Activated naive CD4-positive, alpha-beta T cell treated with anti-CD3 and anti-CD28 coated beads, Interleukin-2, amount 50 U/mL, for 24 hours (primary cell): ENCODE results near the gene LCNL1.

ENCODE experiments used
- H3K27ac Mint-ChIP-seq: one replicate; pipeline ENCODE4 v1.8.0; 2021; ENCODE audit warnings: mild to moderate bottlenecking, mixed read lengths
- H3K27me3 Mint-ChIP-seq: one replicate; pipeline ENCODE4 v1.8.0; 2021; ENCODE audit warnings: mixed read lengths
- H3K36me3 Mint-ChIP-seq: one replicate; pipeline ENCODE4 v1.8.0; 2021; ENCODE audit warnings: mixed read lengths
- H3K4me1 Mint-ChIP-seq: one replicate; pipeline ENCODE4 v1.8.0; 2021; ENCODE audit warnings: mixed read lengths
- H3K4me3 Mint-ChIP-seq: one replicate; pipeline ENCODE4 v1.8.0; 2021; ENCODE audit warnings: mild to moderate bottlenecking, mixed read lengths
- H3K9me3 Mint-ChIP-seq: one replicate; pipeline ENCODE4 v1.8.0; 2021; ENCODE audit warnings: mixed read lengths

Gene LCNL1

DNA sequence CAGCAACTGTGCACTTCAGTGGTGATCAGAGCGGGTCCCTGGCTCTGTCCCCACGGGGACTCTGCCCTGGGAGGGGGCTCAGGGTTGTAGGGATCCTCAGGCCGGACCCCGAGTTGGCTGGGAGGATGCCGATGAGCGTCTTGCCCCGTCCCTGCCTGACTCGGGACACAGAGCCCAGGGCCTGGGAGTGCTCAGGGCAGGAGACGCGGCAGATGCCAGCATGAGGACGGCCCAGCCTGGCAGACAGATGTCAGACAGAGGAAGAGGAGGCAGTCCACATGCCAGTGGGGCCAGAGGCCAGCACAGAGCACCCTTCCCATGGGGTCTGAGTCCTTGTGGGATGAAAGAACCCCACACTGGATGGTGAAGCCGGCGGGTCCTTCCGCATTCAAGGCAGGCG, 19.5 kb upstream of the LCNL1 start:
- Mint-ChIP-seq H3K27ac (no peak overlapping the region), H3K27me3 (no peaks in the 10 kb centered on the region), H3K9me3 (no peaks in the 10 kb centered on the region), H3K4me1 (peaks cover 23% of the 10 kb centered on the region), H3K36me3 (no peaks in the 10 kb centered on the region), H3K4me3 (no peak overlapping the region)

- Mint-ChIP-seq H3K4me3 (no peak overlapping the region), H3K27me3 (no peaks in the 10 kb centered on the region), H3K27ac (no peak overlapping the region), H3K4me1 (peaks cover 23% of the 10 kb centered on the region), H3K9me3 (no peaks in the 10 kb centered on the region), H3K36me3 (no peaks in the 10 kb centered on the region)
Observed at GRCh38 chr9:136963751-136964150, 19.0 kb upstream of the LCNL1 start.

DNA sequence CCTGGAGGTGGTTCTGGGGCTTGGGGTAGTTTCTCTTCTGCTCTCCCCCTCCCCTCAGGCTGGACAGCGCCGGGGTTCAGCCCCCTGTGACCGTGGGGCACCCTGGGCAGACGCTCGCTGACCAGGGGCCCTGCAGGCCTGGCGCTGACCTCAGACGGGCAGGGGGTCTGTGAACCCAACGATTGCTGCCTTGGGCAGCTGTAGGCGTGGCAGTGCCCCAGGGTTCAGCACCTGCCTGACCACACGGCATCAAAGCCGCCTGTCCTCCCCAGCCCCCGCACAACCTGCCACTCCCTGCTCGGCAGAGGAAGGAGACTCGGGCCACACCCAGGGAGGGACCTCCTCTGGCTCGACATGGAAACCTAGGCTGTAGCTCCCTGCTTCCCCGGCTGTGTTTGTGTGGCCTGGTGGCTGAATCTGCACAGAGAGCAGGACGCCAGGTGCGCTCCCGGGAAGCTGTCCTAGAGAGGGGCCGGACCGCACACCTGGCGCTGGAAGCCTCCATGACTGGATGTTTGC, 18.6 kb upstream of the LCNL1 start:
- H3K4me3 Mint-ChIP-seq: no peak overlapping the region
- H3K27me3 Mint-ChIP-seq: no peaks in the 10 kb centered on the region
- no peaks in the 10 kb centered on the region for H3K9me3 Mint-ChIP-seq
- H3K27ac Mint-ChIP-seq: no peak overlapping the region
- H3K4me1 Mint-ChIP-seq: peaks cover 23% of the 10 kb centered on the region
- H3K36me3 Mint-ChIP-seq: no peaks in the 10 kb centered on the region

DNA sequence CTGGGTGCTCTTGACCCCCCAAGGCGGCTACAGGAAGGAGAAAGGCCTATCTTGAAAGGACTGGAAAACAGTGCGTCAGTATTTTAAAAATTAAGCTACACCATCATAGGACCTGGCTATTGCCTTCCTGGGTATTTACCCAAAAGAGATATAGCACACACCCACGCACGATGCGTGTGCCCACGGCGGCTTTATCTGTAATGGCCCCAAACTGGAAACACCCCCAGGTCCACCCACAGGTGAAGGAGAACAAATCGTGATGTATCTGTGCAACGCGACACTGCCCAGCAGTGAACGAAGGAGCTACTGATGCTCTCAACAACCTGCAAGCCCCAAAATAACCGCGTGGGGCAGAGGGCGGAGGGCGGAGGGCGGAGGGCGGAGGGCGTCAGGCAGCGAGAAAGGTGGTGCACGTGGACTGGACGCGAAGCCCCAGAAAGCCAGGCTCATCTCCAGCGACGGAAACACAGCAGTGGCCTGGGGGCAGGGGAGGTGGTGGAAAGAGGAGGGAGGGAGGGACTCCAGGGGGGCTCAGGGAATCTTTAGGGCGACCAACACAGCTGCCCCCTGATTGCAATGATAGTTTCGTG, 17.9 kb upstream of the LCNL1 start:
- H3K27ac Mint-ChIP-seq: no peak overlapping the region
- no peaks in the 10 kb centered on the region for H3K36me3 Mint-ChIP-seq
- H3K9me3 Mint-ChIP-seq: no peaks in the 10 kb centered on the region
- H3K27me3 Mint-ChIP-seq: no peaks in the 10 kb centered on the region
- peaks cover 22% of the 10 kb centered on the region for H3K4me1 Mint-ChIP-seq
- no peak overlapping the region for H3K4me3 Mint-ChIP-seq

DNA sequence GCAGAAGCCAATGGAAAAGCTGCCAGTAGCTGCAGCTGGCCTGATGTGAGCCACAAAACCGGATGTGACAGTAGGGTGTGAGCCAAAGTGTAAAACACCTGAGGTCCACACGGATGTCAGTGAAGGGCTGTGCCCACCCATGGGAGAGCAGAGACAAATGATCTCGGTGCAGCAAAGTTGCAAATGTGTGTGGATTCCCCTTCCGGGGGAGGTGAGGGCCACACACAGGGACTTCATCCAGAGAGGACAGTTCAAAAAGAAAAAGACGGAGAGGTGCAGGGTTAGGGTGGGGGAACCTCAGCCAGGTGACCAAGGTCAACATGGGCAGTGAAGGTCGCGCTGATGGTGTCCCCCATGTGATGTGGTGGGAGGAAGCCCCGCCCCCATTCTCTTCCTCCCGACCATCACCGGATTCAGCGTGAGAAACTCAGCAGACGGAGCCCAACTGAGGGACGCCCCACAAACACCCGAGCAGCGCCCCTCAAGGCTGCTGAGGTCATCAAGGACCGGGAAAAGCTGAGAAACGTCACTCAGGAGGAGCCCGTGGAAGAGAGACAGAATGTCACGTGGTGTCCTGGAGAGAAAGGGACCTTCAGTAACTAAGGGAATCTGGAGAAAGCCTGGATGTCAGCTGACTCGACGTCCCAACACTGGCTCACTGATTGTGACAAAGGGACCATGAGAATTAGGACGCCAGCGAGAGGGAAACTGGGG, 16.9 kb upstream of the LCNL1 start:
- Mint-ChIP-seq H3K27ac (no peak overlapping the region), H3K27me3 (no peaks in the 10 kb centered on the region), H3K4me3 (peak overlapping the region; percentile 24), H3K4me1 (peaks cover 20% of the 10 kb centered on the region), H3K9me3 (no peaks in the 10 kb centered on the region), H3K36me3 (no peaks in the 10 kb centered on the region)

DNA sequence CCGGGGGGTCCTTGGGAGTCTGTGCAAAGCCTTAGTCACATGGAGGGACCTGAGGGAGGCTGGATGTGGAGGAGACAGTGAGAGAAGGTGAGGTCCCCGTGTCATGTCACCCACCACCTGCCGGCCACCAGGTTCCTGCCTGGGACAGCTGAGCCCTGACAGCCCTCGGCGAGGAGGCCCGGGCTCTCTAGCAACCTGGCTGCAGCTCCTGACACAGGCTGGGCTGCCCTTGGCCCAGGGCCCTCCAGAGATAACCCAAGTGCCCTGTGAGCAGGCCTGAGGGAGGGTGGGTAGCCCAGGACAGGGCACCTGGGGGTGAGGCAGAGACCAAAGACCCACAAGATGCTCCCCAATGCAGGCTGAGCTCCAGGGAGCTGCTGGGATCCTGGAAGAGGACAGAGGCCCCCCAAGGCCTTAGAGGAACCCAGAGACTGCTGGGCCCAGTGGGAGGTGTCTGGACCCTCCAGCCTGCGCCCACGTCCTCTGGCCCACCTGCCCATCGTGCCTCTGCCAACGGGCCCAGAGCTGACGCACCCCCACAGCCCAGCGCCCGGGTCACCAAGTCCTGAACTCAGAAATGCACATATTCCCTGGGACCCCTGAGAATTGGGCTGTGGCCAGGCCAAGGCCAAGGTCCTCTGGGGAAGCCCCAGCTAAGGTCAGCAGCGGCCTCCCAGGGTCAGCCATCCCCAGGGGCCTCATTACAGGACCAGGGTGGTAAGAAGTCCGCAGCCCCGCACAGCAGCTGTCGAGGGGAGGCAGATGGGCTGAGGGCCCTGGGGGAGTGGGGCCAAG, 14.3 kb upstream of the LCNL1 start:
- Mint-ChIP-seq H3K4me1 (peaks cover 20% of the 10 kb centered on the region), H3K27ac (peak overlapping the region; percentile 17), H3K9me3 (no peaks in the 10 kb centered on the region), H3K27me3 (no peaks in the 10 kb centered on the region), H3K4me3 (no peak overlapping the region), H3K36me3 (no peaks in the 10 kb centered on the region)

DNA sequence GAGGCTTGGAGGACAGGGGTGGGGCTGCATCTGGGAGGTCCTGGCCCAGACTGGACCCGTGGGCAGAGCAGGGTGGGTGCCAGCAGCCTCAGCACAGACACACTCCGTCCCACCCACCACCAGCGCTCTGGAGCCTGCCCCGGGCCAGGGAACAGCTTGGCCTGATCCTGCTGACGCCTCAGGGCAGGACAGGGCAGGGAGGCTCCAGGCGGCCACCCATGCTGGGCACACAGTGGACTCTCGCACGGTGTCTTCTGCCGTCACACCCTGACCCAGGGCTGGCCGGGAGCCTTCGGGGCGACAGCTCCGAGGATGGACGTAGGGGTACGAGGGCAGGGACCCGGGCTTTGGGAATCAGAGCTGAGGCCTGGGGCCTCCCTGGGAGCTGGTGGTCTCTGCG, 13.6 kb upstream of the LCNL1 start:
- Mint-ChIP-seq H3K27me3 (no peaks in the 10 kb centered on the region), H3K4me1 (peaks cover 20% of the 10 kb centered on the region), H3K36me3 (no peaks in the 10 kb centered on the region), H3K9me3 (no peaks in the 10 kb centered on the region), H3K4me3 (no peak overlapping the region), H3K27ac (peak overlapping the region; percentile 17)

- Mint-ChIP-seq H3K4me3 (no peak overlapping the region), H3K9me3 (no peaks in the 10 kb centered on the region), H3K27me3 (no peaks in the 10 kb centered on the region), H3K36me3 (no peaks in the 10 kb centered on the region), H3K27ac (peak overlapping the region; percentile 17), H3K4me1 (peaks cover 14% of the 10 kb centered on the region)
Observed at GRCh38 chr9:136969774-136970173, 13.0 kb upstream of the LCNL1 start.

GRCh38 chr9:136970361-136970760, 12.4 kb upstream of the LCNL1 start:
- H3K36me3 Mint-ChIP-seq: no peaks in the 10 kb centered on the region
- no peaks in the 10 kb centered on the region for H3K27me3 Mint-ChIP-seq
- no peak overlapping the region for H3K4me3 Mint-ChIP-seq
- no peaks in the 10 kb centered on the region for H3K9me3 Mint-ChIP-seq
- peaks cover 18% of the 10 kb centered on the region for H3K4me1 Mint-ChIP-seq
- no peak overlapping the region for H3K27ac Mint-ChIP-seq

GRCh38 chr9:136971746-136972145, 11.0 kb upstream of the LCNL1 start:
- Mint-ChIP-seq H3K4me1 (peaks cover 7% of the 10 kb centered on the region), H3K9me3 (no peaks in the 10 kb centered on the region), H3K27me3 (no peaks in the 10 kb centered on the region), H3K4me3 (no peak overlapping the region), H3K27ac (no peak overlapping the region), H3K36me3 (no peaks in the 10 kb centered on the region)

DNA sequence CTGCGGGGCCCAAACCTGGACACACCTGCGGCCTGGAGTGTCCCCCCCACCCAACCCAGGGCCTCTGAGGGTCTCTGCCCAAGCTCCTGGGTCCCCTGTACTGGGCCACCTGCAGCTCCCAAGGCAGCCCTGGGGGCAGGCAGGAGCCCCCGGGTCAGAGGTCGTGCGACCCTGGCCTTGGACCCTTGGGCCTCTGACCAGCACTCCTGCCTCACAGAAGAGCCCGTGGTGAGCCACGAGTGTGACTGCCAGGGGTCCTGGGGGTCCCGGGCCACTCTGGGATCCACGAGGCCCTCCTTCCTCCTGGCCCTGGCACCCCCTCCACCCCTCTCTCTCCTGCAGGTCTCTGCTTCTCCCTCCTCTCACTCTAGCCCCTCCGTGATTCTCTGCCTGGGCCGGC, 10.5 kb upstream of the LCNL1 start:
- Mint-ChIP-seq H3K36me3 (no peaks in the 10 kb centered on the region), H3K4me1 (peaks cover 7% of the 10 kb centered on the region), H3K9me3 (no peaks in the 10 kb centered on the region), H3K27ac (no peak overlapping the region), H3K27me3 (no peaks in the 10 kb centered on the region), H3K4me3 (no peak overlapping the region)

DNA sequence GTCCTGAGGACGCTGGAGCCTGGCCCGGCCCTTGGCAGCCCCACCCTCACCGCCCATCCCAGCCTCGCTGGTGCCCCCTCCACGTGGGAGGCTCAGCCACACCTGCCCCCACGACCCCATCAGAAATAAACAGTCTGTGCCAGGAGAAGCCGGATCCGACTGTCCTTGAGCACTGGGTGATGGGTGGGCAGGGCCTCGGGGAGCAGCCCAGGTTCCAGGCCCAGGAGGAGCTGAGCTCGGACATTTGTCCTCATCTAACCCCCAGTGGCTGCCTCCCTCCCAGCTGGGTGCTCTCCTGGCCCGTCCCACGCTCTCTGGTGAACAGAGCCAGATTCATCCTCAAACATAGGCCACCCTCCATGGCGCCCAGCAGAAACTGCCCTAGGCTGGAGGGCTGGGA, 10.1 kb upstream of the LCNL1 start:
- Mint-ChIP-seq H3K4me1 (peaks cover 7% of the 10 kb centered on the region), H3K9me3 (no peaks in the 10 kb centered on the region), H3K27me3 (no peaks in the 10 kb centered on the region), H3K4me3 (no peak overlapping the region), H3K27ac (no peak overlapping the region), H3K36me3 (no peaks in the 10 kb centered on the region)

DNA sequence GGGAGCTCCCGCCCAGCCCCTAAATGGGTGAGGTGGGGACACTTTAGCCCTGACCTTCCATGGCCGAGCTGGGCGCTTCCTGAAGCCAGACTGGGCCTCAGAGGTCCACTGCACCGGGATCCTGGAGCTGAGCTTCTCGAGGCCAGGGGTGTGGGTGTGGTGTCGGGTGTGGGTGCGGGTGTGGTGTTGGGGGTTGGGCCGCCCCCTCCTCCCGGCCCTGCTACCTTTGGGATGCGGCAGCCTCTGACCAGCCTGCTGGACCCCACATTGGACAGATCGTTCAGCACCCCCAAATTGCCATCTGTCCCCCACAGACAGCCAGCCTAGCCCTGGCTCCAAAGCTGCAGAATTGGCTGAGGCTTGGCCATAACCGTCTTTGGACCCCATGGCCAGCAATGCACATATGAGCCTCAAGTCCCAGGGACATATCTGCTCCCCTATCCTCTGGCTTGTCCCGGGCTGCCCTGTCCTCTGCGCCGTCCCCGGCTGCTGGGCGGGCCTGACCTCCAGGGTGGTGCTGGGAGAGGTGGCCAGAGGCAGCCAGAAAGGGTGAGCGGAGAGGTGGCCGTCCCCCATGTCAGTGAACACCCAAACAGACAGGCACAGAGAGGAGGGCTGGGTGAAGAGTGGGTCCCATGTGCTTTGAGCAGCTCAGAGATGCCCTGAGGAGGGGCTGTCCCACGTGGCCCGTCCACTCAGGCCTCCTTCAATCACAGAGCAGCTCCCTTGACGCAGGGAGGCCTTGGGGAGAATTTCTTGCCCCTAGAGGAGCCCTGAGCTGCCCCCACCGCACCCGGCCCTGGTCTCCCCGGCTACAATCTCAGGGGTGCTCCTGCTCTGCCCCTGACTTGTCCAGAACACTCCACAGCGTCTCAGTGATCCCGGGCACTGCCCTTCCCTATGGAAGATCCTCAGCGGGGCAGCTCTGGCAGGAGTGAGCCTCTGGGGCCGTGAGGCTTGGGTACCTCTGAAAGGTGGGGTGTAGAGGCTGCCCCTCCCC, 8.9 kb upstream of the LCNL1 start:
- Mint-ChIP-seq H3K36me3 (no peaks in the 10 kb centered on the region), H3K27ac (no peak overlapping the region), H3K9me3 (no peaks in the 10 kb centered on the region), H3K4me3 (no peak overlapping the region), H3K4me1 (peaks cover 7% of the 10 kb centered on the region), H3K27me3 (no peaks in the 10 kb centered on the region)

DNA sequence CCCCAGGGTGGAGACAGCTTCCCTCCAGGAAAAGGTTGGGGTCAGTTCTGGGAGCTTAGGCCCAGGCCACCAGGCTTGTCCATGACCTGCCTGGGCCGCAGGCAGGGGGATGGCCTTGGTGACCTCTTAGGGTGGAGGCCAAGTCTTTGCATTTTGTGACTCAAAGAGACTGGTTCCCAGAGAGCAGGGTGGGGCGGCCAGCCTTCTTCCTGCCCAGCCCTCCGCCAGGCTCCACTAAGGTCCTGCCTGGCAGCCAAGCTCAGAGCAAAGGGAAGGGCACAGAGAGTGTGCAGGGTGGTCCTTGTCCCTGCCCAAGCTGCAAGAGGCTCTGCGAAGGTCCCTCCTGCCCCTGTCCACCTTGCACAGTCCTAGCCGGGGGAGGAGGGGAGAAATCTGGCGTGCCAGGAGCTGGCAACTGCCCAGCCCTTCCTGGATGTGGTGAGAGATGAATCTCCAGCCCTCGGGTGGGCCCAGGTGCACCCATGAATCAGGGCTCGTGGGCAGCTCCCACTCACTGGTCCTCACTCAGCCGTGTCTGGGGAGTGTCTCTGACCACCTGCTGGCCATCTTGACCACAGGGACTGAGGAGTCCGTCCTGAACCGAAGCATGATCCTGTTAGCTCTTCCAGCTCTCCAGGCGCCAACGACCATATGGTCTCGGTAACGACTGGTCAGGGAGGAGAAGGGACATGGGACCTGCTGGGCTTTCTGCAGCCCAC, 7.8 kb upstream of the LCNL1 start:
- H3K27ac Mint-ChIP-seq: no peak overlapping the region

More for the DNA sequence above, 7.8 kb upstream of the LCNL1 start:
- Mint-ChIP-seq H3K36me3 (no peaks in the 10 kb centered on the region), H3K4me3 (no peak overlapping the region), H3K9me3 (no peaks in the 10 kb centered on the region), H3K27me3 (no peaks in the 10 kb centered on the region), H3K4me1 (peaks cover 7% of the 10 kb centered on the region)
